ENCODE results near the gene CARMIL1.

CARMIL1 gene

DNA sequence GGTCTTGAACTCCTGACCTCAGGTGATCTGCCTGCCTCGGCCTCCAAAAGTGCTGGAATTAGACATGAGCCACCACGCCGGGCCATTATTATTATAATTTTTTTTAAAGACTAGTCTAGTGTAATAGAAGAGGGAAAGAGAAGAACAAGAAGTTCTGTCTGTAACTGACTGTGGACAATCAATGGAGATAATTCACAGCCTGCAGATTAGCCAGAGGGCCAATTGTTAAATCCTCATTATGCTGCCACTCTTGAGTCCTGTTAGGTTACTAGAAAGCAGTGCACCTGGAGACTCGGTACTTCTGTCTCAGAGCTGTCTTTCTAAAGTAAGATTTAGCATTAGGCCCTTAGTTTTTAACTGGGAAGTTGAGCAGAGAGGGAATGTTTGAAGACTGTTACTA, 37.5 kb downstream of the CARMIL1 start:
- Histone ChIP-seq H3K9ac (ENCODE audit: low read length) (no peak overlapping the region), H3K4me1 (ENCODE audit: control insufficient read depth, insufficient read depth, low read length) (no peaks in the 10 kb centered on the region), H3K36me3 (ENCODE audit: control insufficient read depth, insufficient read depth, low read length) (no peaks in the 10 kb centered on the region), H3K27ac (ENCODE audit: low read depth, low read length) (no peak overlapping the region), H3K27me3 (ENCODE audit: control insufficient read depth, insufficient read depth, low read length) (no peaks in the 10 kb centered on the region), H3K4me3 (ENCODE audit: low read length) (no peak overlapping the region)

DNA sequence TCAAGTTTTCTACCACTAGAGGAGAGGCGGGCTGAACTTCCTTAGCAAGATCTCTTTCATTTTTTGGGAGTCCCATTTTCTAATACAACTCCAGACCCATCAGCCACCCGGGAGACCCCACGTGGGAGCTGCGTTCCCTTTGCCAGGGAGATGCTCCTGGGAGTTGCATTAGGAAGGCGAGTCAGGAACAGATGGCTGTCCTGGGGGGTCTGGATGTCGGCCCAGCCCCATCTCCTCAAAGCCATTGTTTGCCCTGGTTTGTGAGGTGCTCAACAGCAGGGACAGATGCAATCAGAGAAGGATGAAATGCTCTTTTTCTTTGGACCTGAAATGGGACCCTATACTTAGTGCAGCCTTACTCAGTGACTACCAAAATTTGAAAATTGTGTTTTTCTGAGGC, 39.4 kb downstream of the CARMIL1 start:
- Histone ChIP-seq H3K36me3 (ENCODE audit: control insufficient read depth, insufficient read depth, low read length) (no peaks in the 10 kb centered on the region), H3K4me3 (ENCODE audit: low read length) (no peak overlapping the region), H3K27ac (ENCODE audit: low read depth, low read length) (no peak overlapping the region), H3K9ac (ENCODE audit: low read length) (no peak overlapping the region), H3K4me1 (ENCODE audit: control insufficient read depth, insufficient read depth, low read length) (no peaks in the 10 kb centered on the region), H3K27me3 (ENCODE audit: control insufficient read depth, insufficient read depth, low read length) (no peaks in the 10 kb centered on the region)

DNA sequence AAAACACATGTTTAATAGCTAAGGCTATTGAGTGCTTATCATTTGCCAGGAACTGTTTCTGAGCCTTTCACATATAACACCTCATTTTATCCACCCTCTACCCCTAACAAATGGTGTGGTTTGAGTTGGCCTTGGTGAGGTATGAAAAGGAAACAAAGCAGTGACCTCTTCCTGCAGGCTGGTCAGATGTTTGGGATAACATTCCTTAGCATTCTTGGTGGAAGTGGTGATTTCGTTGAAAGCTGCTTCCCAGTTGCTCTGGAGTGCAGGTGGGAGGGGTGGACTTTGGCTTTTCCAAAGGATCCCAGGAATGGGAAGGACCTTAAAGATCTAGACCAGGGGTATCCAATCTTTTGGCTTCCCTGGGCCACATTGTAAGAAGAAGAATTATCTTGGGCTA, 41.3 kb downstream of the CARMIL1 start:
- H3K27ac ChIP-seq (ENCODE audit: low read depth, low read length): no peak overlapping the region
- no peak overlapping the region for H3K9ac ChIP-seq (ENCODE audit: low read length)
- no peaks in the 10 kb centered on the region for H3K36me3 ChIP-seq (ENCODE audit: control insufficient read depth, insufficient read depth, low read length)
- H3K27me3 ChIP-seq (ENCODE audit: control insufficient read depth, insufficient read depth, low read length): no peaks in the 10 kb centered on the region
- H3K4me3 ChIP-seq (ENCODE audit: low read length): no peak overlapping the region
- no peaks in the 10 kb centered on the region for H3K4me1 ChIP-seq (ENCODE audit: control insufficient read depth, insufficient read depth, low read length)

DNA sequence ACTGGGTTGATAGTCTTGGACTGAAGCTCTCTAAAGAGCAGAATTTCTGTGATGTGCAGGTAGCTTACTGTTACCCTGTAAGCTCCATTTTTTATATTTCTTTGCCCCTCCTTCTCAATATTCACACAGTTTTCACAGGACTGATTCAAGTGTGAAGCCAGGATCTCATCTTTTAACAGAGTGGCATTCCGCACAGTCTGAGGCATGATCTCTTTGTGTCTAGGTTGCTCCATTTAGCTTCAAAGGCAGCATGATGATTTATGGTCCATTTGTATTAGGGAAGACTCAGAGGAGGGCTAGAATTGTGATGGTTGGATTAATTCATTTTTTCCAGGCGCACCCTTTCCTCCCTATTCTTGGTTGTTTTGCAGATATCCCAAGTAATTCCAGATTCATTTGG, 43.5 kb downstream of the CARMIL1 start:
- Histone ChIP-seq H3K36me3 (ENCODE audit: control insufficient read depth, insufficient read depth, low read length) (no peaks in the 10 kb centered on the region), H3K27ac (ENCODE audit: low read depth, low read length) (no peak overlapping the region), H3K4me1 (ENCODE audit: control insufficient read depth, insufficient read depth, low read length) (no peaks in the 10 kb centered on the region), H3K4me3 (ENCODE audit: low read length) (no peak overlapping the region), H3K9ac (ENCODE audit: low read length) (no peak overlapping the region), H3K27me3 (ENCODE audit: control insufficient read depth, insufficient read depth, low read length) (no peaks in the 10 kb centered on the region)

DNA sequence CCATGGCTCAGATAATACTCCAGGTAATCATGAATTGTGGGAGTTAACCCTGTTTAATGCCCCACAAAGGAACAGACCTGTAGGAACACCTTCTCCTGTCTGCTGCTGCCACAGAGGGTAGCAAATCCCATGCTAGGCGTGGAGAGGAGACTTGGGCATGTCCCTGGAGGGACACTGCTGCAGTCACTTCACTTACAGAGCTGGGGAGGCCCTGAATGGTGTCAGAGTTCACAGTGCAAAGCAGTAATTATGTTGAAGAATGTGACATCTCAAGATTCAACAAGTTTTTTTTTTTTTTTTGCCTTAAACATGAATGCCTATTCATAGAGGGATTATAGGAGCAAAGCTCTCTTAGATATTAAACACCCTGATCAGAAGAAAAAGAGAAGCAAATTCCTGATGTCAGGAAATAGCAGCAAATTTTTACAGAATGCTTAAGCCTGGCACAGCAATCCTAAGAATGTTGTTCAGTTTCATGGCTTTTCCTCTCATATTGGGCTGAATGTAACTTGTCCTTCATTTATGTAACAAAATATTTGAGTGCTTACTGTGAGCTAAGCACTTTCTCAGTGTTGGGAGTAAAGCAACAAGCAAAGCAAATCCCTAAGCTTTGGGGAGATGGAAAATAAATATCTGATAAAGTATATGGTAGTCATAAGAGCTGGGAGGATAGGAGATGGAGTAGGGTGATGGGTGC, 45.0 kb downstream of the CARMIL1 start:
- Histone ChIP-seq H3K27ac (ENCODE audit: low read depth, low read length) (no peak overlapping the region), H3K9ac (ENCODE audit: low read length) (no peak overlapping the region), H3K4me3 (ENCODE audit: low read length) (no peak overlapping the region), H3K27me3 (ENCODE audit: control insufficient read depth, insufficient read depth, low read length) (no peaks in the 10 kb centered on the region), H3K4me1 (ENCODE audit: control insufficient read depth, insufficient read depth, low read length) (no peaks in the 10 kb centered on the region), H3K36me3 (ENCODE audit: control insufficient read depth, insufficient read depth, low read length) (no peaks in the 10 kb centered on the region)

DNA sequence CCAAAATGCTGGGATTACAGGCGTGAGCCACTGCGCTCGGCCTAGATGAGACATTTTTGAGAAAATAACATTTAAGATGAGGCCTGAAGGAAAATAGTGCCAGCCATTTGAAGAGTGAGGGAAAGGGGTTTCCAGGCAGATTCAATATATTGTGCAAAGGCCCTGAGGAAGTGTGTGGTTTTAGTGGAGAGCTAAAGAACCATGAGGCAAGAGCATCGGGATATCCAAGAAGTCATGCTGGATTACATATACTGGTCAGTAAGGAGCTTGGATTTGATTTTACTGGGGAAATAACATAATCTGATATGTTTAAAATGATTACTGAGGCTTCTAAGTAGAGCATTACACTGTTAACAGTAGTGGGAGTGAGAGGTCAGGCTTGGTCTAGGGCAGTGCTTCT, 47.0 kb downstream of the CARMIL1 start:
- H3K27me3 ChIP-seq (ENCODE audit: control insufficient read depth, insufficient read depth, low read length): no peaks in the 10 kb centered on the region
- H3K27ac ChIP-seq (ENCODE audit: low read depth, low read length): no peak overlapping the region

DNA sequence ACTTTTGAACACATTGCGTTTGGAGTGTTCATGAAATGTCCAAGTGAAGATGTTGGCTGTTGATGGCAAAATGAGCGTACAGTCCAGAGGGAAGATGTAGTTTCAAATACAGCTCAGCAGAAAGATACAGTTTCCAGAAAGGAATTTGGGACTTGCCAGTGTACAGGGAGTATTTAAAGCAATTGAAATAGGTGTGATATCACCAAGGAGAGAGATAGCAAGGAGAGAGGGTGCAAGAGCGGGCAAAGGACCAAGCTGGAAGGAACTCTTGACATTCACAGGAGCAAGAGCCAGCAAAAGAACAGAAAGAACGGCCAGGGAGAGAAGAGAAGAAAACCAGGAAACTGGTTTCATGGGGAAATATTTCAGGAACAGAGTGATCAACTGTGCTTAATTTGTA, 47.8 kb downstream of the CARMIL1 start:
- no peaks in the 10 kb centered on the region for H3K36me3 ChIP-seq (ENCODE audit: control insufficient read depth, insufficient read depth, low read length)
- no peaks in the 10 kb centered on the region for H3K4me1 ChIP-seq (ENCODE audit: control insufficient read depth, insufficient read depth, low read length)
- H3K27ac ChIP-seq (ENCODE audit: low read depth, low read length): no peak overlapping the region
- no peak overlapping the region for H3K4me3 ChIP-seq (ENCODE audit: low read length)
- no peak overlapping the region for H3K9ac ChIP-seq (ENCODE audit: low read length)
- H3K27me3 ChIP-seq (ENCODE audit: control insufficient read depth, insufficient read depth, low read length): no peaks in the 10 kb centered on the region

More for the DNA sequence above, 47.0 kb downstream of the CARMIL1 start:
- H3K9ac ChIP-seq (ENCODE audit: low read length): no peak overlapping the region
- no peaks in the 10 kb centered on the region for H3K4me1 ChIP-seq (ENCODE audit: control insufficient read depth, insufficient read depth, low read length)
- H3K4me3 ChIP-seq (ENCODE audit: low read length): no peak overlapping the region
- no peaks in the 10 kb centered on the region for H3K36me3 ChIP-seq (ENCODE audit: control insufficient read depth, insufficient read depth, low read length)

DNA sequence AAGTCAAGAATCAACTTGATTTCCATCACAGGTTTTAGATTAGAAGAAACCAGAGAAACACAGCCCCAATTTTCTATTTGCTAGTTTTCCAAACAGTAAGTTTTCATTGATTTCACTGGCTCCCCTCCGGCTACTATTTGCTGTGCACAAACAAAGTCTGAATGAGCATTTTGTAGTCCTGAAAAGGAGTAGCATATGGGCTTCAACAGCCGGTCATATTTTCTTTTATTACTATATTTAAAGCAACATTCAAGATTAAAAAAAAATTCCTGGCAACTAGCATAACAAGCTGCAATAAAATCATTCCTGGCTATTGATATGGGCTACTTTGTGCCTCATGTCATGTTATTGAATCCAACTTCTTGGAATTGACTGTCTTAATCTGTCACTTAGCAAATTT, 48.3 kb downstream of the CARMIL1 start:
- no peak overlapping the region for H3K4me3 ChIP-seq (ENCODE audit: low read length)
- H3K9ac ChIP-seq (ENCODE audit: low read length): no peak overlapping the region
- no peaks in the 10 kb centered on the region for H3K27me3 ChIP-seq (ENCODE audit: control insufficient read depth, insufficient read depth, low read length)
- no peaks in the 10 kb centered on the region for H3K36me3 ChIP-seq (ENCODE audit: control insufficient read depth, insufficient read depth, low read length)
- H3K27ac ChIP-seq (ENCODE audit: low read depth, low read length): no peak overlapping the region
- H3K4me1 ChIP-seq (ENCODE audit: control insufficient read depth, insufficient read depth, low read length): no peaks in the 10 kb centered on the region

DNA sequence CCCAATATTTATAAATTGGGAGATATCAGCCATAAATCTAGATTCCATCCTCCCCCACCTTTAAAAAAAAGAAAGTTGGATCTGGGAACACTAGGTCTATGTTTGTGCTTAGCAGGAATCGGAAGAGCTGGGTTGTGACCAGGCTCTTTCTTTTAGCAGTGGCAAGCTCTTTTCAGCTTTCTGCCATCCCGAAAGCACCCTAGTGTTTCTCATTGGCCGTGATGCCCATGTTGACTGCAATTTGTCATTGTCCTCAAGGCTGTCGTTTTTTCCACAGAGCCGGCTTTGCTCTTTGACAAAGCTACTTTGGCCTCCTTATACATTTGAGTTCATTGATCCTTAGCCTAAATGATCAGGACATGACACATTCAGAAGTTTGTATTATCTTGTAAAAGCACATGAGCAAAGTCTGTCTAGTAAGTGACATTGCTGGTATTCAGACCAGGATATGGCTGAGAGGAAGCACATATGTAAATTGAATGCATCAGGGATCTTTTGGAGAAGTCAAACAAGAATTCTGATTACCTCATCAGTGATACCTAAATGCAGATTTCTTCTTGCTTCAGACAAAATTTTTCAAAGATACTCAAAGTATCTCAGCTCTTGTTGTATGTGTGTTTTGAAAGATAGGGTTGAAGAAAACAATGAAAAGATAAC, 50.1 kb downstream of the CARMIL1 start:
- no peak overlapping the region for H3K27ac ChIP-seq (ENCODE audit: low read depth, low read length)
- H3K36me3 ChIP-seq (ENCODE audit: control insufficient read depth, insufficient read depth, low read length): no peaks in the 10 kb centered on the region
- no peaks in the 10 kb centered on the region for H3K4me1 ChIP-seq (ENCODE audit: control insufficient read depth, insufficient read depth, low read length)
- H3K9ac ChIP-seq (ENCODE audit: low read length): no peak overlapping the region
- no peaks in the 10 kb centered on the region for H3K27me3 ChIP-seq (ENCODE audit: control insufficient read depth, insufficient read depth, low read length)
- H3K4me3 ChIP-seq (ENCODE audit: low read length): no peak overlapping the region

DNA sequence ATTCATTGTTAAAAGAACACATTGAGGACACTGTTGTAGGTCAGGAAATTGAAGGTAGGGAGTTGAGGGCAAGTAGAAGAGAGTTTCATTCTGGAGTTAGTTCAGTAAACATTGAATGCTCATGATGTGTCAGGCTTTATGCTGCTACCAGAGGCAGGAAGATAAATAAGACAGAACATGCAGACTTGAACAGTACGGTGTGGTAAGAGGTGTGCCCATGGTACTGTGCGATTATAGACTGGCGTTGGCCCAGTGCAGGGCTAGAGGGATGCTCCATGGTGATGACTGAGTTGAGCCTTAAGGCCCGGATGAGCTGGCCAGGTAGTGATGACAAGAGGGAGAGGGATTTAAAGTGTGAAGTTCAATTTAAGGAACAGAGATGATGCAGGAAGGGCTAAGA, 50.8 kb downstream of the CARMIL1 start:
- no peaks in the 10 kb centered on the region for H3K27me3 ChIP-seq (ENCODE audit: control insufficient read depth, insufficient read depth, low read length)
- no peak overlapping the region for H3K4me3 ChIP-seq (ENCODE audit: low read length)
- H3K36me3 ChIP-seq (ENCODE audit: control insufficient read depth, insufficient read depth, low read length): no peaks in the 10 kb centered on the region
- H3K9ac ChIP-seq (ENCODE audit: low read length): no peak overlapping the region
- H3K4me1 ChIP-seq (ENCODE audit: control insufficient read depth, insufficient read depth, low read length): no peaks in the 10 kb centered on the region
- H3K27ac ChIP-seq (ENCODE audit: low read depth, low read length): no peak overlapping the region

DNA sequence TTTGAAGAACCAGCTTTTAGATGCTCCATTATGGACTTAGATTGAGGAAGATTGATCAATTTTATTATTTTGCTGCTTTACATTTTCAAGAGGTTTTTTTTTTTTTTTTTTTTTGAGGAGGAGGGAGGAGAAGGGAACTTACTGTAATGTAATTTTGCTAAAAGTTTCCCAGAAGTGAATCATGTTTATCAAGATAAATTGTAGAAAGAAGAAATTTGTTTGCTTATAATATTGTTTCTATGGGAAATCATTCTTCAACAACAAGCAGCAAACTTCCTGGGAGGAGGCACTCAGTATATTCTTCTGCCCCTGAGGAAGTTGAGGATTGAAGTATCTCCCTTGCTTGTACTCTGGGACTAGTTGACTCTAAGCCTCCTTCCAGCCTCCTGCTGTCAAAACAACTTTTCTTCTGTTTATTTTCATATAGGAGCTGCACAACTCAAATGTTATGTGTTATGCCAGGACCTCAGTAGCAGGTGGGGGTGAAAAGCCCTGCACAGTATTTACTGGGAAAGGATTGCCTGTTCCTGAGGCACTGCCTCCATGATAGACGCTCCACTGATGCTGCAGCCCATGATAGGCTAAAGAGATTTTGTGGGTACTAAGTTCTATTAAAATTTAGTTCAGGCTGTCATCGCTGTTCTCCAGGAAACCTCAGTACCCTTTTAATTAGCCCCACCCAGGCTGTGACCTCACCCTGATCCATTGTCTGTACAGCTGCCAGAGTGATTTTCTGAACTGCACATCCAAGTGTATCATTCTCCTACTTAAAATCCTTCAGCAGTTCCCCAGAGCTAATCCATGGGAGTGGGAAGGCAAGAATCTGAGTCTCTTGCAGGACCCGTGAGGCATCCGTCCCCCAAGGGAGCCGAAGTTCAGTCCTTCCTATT, 51.9 kb downstream of the CARMIL1 start:
- H3K4me3 ChIP-seq (ENCODE audit: low read length): no peak overlapping the region
- H3K27me3 ChIP-seq (ENCODE audit: control insufficient read depth, insufficient read depth, low read length): no peaks in the 10 kb centered on the region
- H3K9ac ChIP-seq (ENCODE audit: low read length): no peak overlapping the region
- H3K27ac ChIP-seq (ENCODE audit: low read depth, low read length): no peak overlapping the region
- no peaks in the 10 kb centered on the region for H3K36me3 ChIP-seq (ENCODE audit: control insufficient read depth, insufficient read depth, low read length)
- no peaks in the 10 kb centered on the region for H3K4me1 ChIP-seq (ENCODE audit: control insufficient read depth, insufficient read depth, low read length)

DNA sequence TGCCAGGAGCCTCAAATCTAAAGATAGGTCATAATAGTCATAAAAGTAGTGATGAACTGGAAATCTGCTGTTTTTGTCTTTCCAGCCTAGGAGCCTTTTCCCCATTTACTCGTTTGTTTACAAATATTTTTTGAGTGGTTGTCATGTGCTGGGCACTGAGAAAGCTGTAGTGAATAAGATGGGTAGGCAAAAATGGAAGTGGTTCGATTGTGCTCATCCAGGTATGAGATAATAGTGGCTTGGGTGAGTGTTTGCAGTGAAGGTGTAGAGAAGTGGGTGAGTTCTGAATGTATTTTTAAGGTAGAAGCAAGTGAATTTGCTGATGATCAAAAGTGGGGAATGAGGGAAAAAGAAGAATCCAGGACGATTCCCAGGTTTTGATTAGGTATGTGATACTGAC, 53.0 kb downstream of the CARMIL1 start:
- Histone ChIP-seq H3K27ac (ENCODE audit: low read depth, low read length) (no peak overlapping the region), H3K9ac (ENCODE audit: low read length) (no peak overlapping the region), H3K4me1 (ENCODE audit: control insufficient read depth, insufficient read depth, low read length) (no peaks in the 10 kb centered on the region), H3K36me3 (ENCODE audit: control insufficient read depth, insufficient read depth, low read length) (no peaks in the 10 kb centered on the region), H3K4me3 (ENCODE audit: low read length) (no peak overlapping the region), H3K27me3 (ENCODE audit: control insufficient read depth, insufficient read depth, low read length) (no peaks in the 10 kb centered on the region)
